Measurements from ENCODE around the gene DNAI1.

DNAI1 gene

DNA sequence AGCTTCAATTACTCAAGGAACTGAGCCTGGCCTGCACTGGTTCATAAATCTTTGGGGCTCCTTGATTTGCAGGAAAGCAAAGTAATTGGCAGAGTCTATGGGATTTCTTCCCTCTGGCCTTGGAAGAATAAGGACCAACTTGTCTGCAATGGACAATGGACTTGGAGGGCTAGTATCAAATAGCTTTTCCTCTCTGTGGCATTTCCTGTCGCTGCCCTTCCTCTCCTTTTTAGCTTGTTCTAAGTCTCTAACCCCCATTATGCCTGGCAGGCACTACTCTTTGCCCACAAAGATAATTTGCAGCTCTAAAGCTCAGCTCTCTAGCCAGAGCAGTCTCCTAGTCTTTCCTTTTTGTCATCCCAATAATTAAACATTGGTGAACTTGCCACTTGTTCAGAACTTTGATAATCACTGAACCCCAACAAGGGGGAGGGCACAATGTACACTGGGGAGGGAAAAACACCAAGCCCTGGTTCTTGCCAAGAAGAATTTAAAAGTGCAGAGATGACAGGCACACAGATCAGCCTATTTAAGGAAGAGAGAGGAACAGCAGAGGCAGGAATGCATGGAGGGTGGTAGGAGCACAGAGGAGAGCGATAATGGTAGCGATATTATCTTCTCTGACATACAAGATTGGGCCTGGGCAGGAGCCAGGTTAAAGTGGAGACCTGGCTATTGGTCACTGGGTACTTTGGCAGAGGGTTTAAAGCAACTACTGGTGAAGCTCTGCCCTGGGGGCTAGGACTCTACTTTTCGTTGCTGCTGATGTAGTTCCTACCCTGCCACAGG, 38.7 kb upstream of the DNAI1 start:
- TF ChIP-seq CREB1 (IDR thresholded peaks at IDR 0.05; ENCODE audit: low read depth) (no peak), YY1 (IDR thresholded peaks at IDR 0.05; ENCODE audit: low read depth) (no peak), EGR1 (IDR thresholded peaks at IDR 0.05) (no peak), FOXM1 (IDR thresholded peaks at IDR 0.05; ENCODE audit: borderline replicate concordance, low read depth) (no peak), ZBTB7A (IDR thresholded peaks at IDR 0.05; ENCODE audit: low read depth) (no peak), TCF12 (IDR thresholded peaks at IDR 0.05; ENCODE audit: low read depth) (no peak), CEBPB (IDR thresholded peaks at IDR 0.05) (no peak), RAD21 (IDR thresholded peaks at IDR 0.05; ENCODE audit: low read depth) (no peak), EP300 (IDR thresholded peaks at IDR 0.05; ENCODE audit: borderline replicate concordance) (no peak), TAF1 (IDR thresholded peaks at IDR 0.05; ENCODE audit: low read depth) (no peak), NFIC (IDR thresholded peaks at IDR 0.05) (no peak), TEAD4 (IDR thresholded peaks at IDR 0.05) (no peak)
- TF ChIP-seq, protein P1, sequence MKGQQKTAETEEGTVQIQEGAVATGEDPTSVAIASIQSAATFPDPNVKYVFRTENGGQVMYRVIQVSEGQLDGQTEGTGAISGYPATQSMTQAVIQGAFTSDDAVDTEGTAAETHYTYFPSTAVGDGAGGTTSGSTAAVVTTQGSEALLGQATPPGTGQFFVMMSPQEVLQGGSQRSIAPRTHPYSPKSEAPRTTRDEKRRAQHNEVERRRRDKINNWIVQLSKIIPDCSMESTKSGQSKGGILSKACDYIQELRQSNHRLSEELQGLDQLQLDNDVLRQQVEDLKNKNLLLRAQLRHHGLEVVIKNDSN (IDR thresholded peaks at IDR 0.05): no peak
- TF ChIP-seq, protein P2, sequence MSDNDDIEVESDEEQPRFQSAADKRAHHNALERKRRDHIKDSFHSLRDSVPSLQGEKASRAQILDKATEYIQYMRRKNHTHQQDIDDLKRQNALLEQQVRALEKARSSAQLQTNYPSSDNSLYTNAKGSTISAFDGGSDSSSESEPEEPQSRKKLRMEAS (IDR thresholded peaks at IDR 0.05): no peak
- TF ChIP-seq, protein P3, sequence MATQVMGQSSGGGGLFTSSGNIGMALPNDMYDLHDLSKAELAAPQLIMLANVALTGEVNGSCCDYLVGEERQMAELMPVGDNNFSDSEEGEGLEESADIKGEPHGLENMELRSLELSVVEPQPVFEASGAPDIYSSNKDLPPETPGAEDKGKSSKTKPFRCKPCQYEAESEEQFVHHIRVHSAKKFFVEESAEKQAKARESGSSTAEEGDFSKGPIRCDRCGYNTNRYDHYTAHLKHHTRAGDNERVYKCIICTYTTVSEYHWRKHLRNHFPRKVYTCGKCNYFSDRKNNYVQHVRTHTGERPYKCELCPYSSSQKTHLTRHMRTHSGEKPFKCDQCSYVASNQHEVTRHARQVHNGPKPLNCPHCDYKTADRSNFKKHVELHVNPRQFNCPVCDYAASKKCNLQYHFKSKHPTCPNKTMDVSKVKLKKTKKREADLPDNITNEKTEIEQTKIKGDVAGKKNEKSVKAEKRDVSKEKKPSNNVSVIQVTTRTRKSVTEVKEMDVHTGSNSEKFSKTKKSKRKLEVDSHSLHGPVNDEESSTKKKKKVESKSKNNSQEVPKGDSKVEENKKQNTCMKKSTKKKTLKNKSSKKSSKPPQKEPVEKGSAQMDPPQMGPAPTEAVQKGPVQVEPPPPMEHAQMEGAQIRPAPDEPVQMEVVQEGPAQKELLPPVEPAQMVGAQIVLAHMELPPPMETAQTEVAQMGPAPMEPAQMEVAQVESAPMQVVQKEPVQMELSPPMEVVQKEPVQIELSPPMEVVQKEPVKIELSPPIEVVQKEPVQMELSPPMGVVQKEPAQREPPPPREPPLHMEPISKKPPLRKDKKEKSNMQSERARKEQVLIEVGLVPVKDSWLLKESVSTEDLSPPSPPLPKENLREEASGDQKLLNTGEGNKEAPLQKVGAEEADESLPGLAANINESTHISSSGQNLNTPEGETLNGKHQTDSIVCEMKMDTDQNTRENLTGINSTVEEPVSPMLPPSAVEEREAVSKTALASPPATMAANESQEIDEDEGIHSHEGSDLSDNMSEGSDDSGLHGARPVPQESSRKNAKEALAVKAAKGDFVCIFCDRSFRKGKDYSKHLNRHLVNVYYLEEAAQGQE (IDR thresholded peaks at IDR 0.05; ENCODE audit: low read depth): no peak

DNA sequence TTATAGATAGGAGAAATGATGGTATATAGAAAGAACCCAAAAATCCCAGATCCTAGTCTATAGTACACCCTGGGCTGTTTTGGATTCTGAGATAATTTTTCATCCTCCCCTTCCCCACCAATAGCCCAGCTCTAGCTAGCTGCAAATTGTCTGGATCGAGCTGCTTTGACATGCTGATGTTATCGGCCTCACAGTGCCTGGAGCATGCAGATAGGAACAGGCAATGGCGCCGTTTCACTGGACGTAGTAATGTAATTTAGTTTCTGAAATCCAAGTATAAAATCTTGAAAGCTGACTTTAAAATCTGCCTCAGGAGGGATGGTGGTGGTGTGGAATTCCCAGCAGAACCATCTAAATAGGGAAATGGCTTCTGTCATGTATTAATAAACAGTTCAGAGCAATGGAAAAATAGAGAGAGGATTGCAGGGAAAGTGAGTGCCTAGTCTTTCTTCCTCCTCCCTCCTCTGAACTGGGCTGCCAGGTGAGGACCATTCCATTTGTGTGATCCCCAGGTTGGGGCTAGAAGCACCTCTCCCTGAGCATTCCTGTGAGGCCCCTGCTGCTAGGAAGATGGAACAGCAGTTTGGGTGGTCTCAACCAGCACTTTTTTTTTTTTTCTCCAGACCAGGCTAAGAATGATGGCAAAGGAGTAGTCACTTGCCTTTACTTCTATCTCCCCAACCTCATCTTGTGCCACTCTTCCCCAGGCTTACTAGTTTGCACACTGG, 32.1 kb upstream of the DNAI1 start:
- TF ChIP-seq, protein P3 (IDR thresholded peaks at IDR 0.05; ENCODE audit: low read depth): no peak
- no peak for TF ChIP-seq NFIC (IDR thresholded peaks at IDR 0.05)
- TF ChIP-seq RAD21 (IDR thresholded peaks at IDR 0.05; ENCODE audit: low read depth): no peak
- TF ChIP-seq, protein P1 (IDR thresholded peaks at IDR 0.05): no peak
- TF ChIP-seq FOXM1 (IDR thresholded peaks at IDR 0.05; ENCODE audit: borderline replicate concordance, low read depth): no peak
- TF ChIP-seq, protein P2 (IDR thresholded peaks at IDR 0.05): no peak
- TF ChIP-seq ZBTB7A (IDR thresholded peaks at IDR 0.05; ENCODE audit: low read depth): no peak
- TF ChIP-seq YY1 (IDR thresholded peaks at IDR 0.05; ENCODE audit: low read depth): no peak
- TF ChIP-seq TCF12 (IDR thresholded peaks at IDR 0.05; ENCODE audit: low read depth): no peak
- no peak for TF ChIP-seq EGR1 (IDR thresholded peaks at IDR 0.05)
- TF ChIP-seq CREB1 (IDR thresholded peaks at IDR 0.05; ENCODE audit: low read depth): no peak
- TF ChIP-seq TEAD4 (IDR thresholded peaks at IDR 0.05): no peak
- TF ChIP-seq CEBPB (IDR thresholded peaks at IDR 0.05): no peak
- TF ChIP-seq TAF1 (IDR thresholded peaks at IDR 0.05; ENCODE audit: low read depth): no peak
- no peak for TF ChIP-seq EP300 (IDR thresholded peaks at IDR 0.05; ENCODE audit: borderline replicate concordance)

DNA sequence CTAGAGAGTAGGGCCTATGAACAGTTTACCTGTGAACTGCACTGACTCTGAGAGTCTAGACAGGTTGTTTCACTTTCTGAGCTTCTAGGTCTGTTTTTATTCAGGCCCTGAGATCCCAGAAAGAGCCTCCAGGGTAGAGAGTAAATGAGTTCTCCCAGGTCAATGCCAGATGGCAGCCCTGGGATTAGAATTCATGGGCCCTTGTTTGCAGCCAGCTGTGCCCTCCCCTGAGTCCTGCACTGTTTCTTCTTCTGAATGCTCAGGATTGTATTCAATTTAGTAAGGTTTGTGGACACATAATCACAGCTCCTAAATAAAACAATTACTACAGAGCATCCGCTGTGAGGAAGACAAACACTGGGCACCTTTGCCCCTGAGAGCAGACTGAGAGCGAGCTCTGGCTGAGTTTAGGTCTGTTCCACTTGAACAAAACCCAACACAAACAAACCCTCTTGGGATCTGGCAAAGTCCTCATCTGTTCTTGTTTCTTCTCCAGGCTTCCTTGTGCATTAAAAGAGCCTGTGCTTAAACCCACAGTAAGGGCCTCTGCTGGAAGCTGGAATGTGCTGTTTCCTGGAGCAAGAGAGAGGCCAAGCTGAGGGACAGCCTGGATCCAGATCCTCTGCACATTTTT, 30.2 kb upstream of the DNAI1 start:
- no peak for TF ChIP-seq FOXM1 (IDR thresholded peaks at IDR 0.05; ENCODE audit: borderline replicate concordance, low read depth)
- TF ChIP-seq RAD21 (IDR thresholded peaks at IDR 0.05; ENCODE audit: low read depth): no peak
- no peak for TF ChIP-seq ZBTB7A (IDR thresholded peaks at IDR 0.05; ENCODE audit: low read depth)
- no peak for TF ChIP-seq TCF12 (IDR thresholded peaks at IDR 0.05; ENCODE audit: low read depth)
- no peak for TF ChIP-seq YY1 (IDR thresholded peaks at IDR 0.05; ENCODE audit: low read depth)
- TF ChIP-seq EGR1 (IDR thresholded peaks at IDR 0.05): no peak
- TF ChIP-seq CEBPB (IDR thresholded peaks at IDR 0.05): no peak
- no peak for TF ChIP-seq CREB1 (IDR thresholded peaks at IDR 0.05; ENCODE audit: low read depth)
- no peak for TF ChIP-seq TEAD4 (IDR thresholded peaks at IDR 0.05)
- TF ChIP-seq, protein P2 (IDR thresholded peaks at IDR 0.05): no peak
- TF ChIP-seq NFIC (IDR thresholded peaks at IDR 0.05): no peak
- no peak for TF ChIP-seq EP300 (IDR thresholded peaks at IDR 0.05; ENCODE audit: borderline replicate concordance)
- TF ChIP-seq, protein P3 (IDR thresholded peaks at IDR 0.05; ENCODE audit: low read depth): no peak
- no peak for TF ChIP-seq TAF1 (IDR thresholded peaks at IDR 0.05; ENCODE audit: low read depth)
- TF ChIP-seq, protein P1 (IDR thresholded peaks at IDR 0.05): no peak
